ENCODE data around the gene LARP6. TPM values are rescaled to one million over a fixed set of nuclear protein-coding genes. Genes with fewer than 3 reads are reported as not detected.

Gene LARP6
- total and polyA plus RNA-seq, 2 of the 13 experiments (the other 11 are each of a cell fraction or from before 2014, with no cell fraction given) = 2.9 to 8.2 TPM

DNA sequence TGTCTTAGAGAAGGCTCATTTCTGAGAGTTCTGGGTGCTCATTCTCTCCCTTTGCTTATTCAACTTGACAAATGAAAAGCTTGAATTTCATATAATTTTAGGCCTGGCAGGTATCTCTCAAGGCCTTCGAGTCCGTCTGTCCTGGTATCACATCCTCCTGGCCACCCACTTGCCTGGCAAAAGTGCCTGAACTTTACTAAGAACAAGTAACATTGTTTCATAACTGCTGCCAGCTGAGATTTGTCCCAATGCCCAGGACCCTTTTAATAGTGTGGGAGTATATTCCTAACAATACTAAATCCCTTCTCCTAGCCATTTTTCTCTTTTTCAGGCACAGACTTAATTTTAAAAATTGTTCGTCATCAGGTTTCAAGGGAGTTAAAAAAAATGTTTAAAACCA lies 18.1 kb downstream of the LARP6 start:
- Histone ChIP-seq H3K4me2 (ENCODE audit: low read depth, low read length) (no peak overlapping the region), H3K79me2 (ENCODE audit: insufficient read depth, low read length) (no peaks in the 10 kb centered on the region), H3K9ac (ENCODE audit: insufficient read depth, low read depth, low read length) (no peak overlapping the region), H3K4me1 (ENCODE audit: insufficient read depth, low read length) (peaks cover 30% of the 10 kb centered on the region), H3K27ac (ENCODE audit: extremely low read length, insufficient read depth, low read length) (no peak overlapping the region), H4K20me1 (ENCODE audit: insufficient read depth, low read length) (no peaks in the 10 kb centered on the region), H3K36me3 (replicated peaks in 1 of 2; ENCODE audit: control insufficient read depth in 1 of 2, insufficient read depth in 2 of 2, low read length in 2 of 2) (no peaks in the 10 kb centered on the region), H3K27me3 (ENCODE audit: control insufficient read depth in 1 of 2, insufficient read depth in 2 of 2, low read length in 2 of 2) (no peaks in the 10 kb centered on the region), H2AFZ (ENCODE audit: low read length) (no peak overlapping the region), H3K9me3 (ENCODE audit: low read length) (no peaks in the 10 kb centered on the region), H3K4me3 (replicated peaks in 1 of 3; ENCODE audit: insufficient read depth in 1 of 3, low read depth in 2 of 3, low read length in 3 of 3) (no peak overlapping the region)
- DNase-seq (ENCODE audit: low spot score) = no peak
- BruUV-seq (replicated peaks) = no TSS peak
- FAIRE-seq = no peak
- ChIA-PET CTCF (ENCODE audit: low intra/inter-chr PET ratio, low total read pairs) (no interaction called here), POLR2A (interaction anchor here (1.5 to 6.9 kb wide), 2 partner anchors 18 to 24 kb away, joined by 4 to 69 read pairs; partner anchors contain the start of gene LARP6)
- ATAC-seq = no peak
- in situ Hi-C loops (cut with HindIII; ENCODE audit: extremely low pct_ligation_motif_present, low pct_unique_long_range_greater_than_20kb) (no loop called here), intact Hi-C loops (cut with micrococcal nuclease; ENCODE audit: unreplicated experiment) (no loop called here)
- TF ChIP-seq HES4 (CRISPR knock-in tag; IDR thresholded peaks at IDR 0.05; ENCODE audit: borderline replicate concordance) (no peak), ZNF224 (CRISPR knock-in tag; IDR thresholded peaks at IDR 0.05) (no peak), SPEN (CRISPR knock-in tag; IDR thresholded peaks at IDR 0.05; ENCODE audit: low read depth) (no peak), ZNF614 (CRISPR knock-in tag; IDR thresholded peaks at IDR 0.05; ENCODE audit: borderline replicate concordance) (no peak), NCOR1 (IDR thresholded peaks at IDR 0.05; ENCODE audit: borderline replicate concordance, low read length) (no peak)
- TF ChIP-seq, protein P1, sequence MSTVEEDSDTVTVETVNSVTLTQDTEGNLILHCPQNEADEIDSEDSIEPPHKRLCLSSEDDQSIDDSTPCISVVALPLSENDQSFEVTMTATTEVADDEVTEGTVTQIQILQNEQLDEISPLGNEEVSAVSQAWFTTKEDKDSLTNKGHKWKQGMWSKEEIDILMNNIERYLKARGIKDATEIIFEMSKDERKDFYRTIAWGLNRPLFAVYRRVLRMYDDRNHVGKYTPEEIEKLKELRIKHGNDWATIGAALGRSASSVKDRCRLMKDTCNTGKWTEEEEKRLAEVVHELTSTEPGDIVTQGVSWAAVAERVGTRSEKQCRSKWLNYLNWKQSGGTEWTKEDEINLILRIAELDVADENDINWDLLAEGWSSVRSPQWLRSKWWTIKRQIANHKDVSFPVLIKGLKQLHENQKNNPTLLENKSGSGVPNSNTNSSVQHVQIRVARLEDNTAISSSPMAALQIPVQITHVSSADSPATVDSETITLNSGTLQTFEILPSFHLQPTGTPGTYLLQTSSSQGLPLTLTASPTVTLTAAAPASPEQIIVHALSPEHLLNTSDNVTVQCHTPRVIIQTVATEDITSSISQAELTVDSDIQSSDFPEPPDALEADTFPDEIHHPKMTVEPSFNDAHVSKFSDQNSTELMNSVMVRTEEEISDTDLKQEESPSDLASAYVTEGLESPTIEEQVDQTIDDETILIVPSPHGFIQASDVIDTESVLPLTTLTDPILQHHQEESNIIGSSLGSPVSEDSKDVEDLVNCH (CRISPR knock-in tag; IDR thresholded peaks at IDR 0.05) = no peak
- 93% methylated on average over 3 of the region's 3 CpGs for WGBS (ENCODE audit: low lambda C conversion rate)

DNA sequence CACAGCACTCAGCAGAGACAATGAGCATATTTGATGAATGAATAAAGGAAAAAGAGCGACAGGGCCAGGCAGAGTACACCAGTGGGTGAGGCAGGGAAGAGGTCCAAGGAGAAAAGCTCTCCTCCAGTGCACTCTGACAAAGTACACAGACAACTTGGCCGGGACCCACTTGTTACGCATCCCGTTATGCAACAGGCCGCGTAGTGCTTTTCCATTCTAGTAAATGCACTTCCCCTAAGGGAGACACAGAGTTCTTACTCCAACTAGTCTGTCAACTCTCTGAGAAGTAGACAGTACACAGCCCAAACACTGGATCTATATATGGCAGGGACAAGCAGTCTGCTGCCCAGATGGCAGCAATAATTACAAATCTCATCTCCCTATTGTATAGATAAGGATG lies 18.5 kb downstream of the LARP6 start:
- H3K9ac ChIP-seq (ENCODE audit: insufficient read depth, low read depth, low read length) = no peak overlapping the region
- WGBS (ENCODE audit: low lambda C conversion rate) = 89% methylated on average over 6 of the region's 6 CpGs
- H3K27me3 ChIP-seq (ENCODE audit: control insufficient read depth in 1 of 2, insufficient read depth in 2 of 2, low read length in 2 of 2) = no peaks in the 10 kb centered on the region
- ChIA-PET POLR2A (interaction anchor here (1.5 to 6.9 kb wide), 3 partner anchors 19 to 56 kb away, joined by 4 to 69 read pairs (median 7); partner anchors contain the start of genes LARP6 and THAP10), CTCF (ENCODE audit: low intra/inter-chr PET ratio, low total read pairs) (no interaction called here)
- no peak overlapping the region for H2AFZ ChIP-seq (ENCODE audit: low read length)
- intact Hi-C loops (cut with micrococcal nuclease; ENCODE audit: unreplicated experiment) (no loop called here), in situ Hi-C loops (cut with HindIII; ENCODE audit: extremely low pct_ligation_motif_present, low pct_unique_long_range_greater_than_20kb) (no loop called here)
- DNase-seq (ENCODE audit: low spot score) (no peak), FAIRE-seq (no peak), ATAC-seq (no peak)
- no peak overlapping the region for H3K4me3 ChIP-seq (replicated peaks in 1 of 3; ENCODE audit: insufficient read depth in 1 of 3, low read depth in 2 of 3, low read length in 3 of 3)
- H4K20me1 ChIP-seq (ENCODE audit: insufficient read depth, low read length) = no peaks in the 10 kb centered on the region
- no peak overlapping the region for H3K4me2 ChIP-seq (ENCODE audit: low read depth, low read length)
- H3K27ac ChIP-seq (ENCODE audit: extremely low read length, insufficient read depth, low read length) = no peak overlapping the region
- H3K9me3 ChIP-seq (ENCODE audit: low read length) = no peaks in the 10 kb centered on the region
- no peaks in the 10 kb centered on the region for H3K36me3 ChIP-seq (replicated peaks in 1 of 2; ENCODE audit: control insufficient read depth in 1 of 2, insufficient read depth in 2 of 2, low read length in 2 of 2)
- peaks cover 34% of the 10 kb centered on the region for H3K4me1 ChIP-seq (ENCODE audit: insufficient read depth, low read length)
- no TSS peak for BruUV-seq (replicated peaks)
- H3K79me2 ChIP-seq (ENCODE audit: insufficient read depth, low read length) = no peaks in the 10 kb centered on the region
- TF ChIP-seq, protein P2, sequence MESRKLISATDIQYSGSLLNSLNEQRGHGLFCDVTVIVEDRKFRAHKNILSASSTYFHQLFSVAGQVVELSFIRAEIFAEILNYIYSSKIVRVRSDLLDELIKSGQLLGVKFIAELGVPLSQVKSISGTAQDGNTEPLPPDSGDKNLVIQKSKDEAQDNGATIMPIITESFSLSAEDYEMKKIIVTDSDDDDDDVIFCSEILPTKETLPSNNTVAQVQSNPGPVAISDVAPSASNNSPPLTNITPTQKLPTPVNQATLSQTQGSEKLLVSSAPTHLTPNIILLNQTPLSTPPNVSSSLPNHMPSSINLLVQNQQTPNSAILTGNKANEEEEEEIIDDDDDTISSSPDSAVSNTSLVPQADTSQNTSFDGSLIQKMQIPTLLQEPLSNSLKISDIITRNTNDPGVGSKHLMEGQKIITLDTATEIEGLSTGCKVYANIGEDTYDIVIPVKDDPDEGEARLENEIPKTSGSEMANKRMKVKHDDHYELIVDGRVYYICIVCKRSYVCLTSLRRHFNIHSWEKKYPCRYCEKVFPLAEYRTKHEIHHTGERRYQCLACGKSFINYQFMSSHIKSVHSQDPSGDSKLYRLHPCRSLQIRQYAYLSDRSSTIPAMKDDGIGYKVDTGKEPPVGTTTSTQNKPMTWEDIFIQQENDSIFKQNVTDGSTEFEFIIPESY (CRISPR knock-in tag; IDR thresholded peaks at IDR 0.05) = peak; percentile 39; the same call in 1 of the 2 replicates
- TF ChIP-seq KLF12 (CRISPR knock-in tag; IDR thresholded peaks at IDR 0.05; ENCODE audit: borderline replicate concordance) = no peak
- no peak for TF ChIP-seq ZSCAN9 (CRISPR knock-in tag; IDR thresholded peaks at IDR 0.05; ENCODE audit: borderline replicate concordance)
- peak; percentile 97 for TF ChIP-seq RBAK (CRISPR knock-in tag; IDR thresholded peaks at IDR 0.05)
- TF ChIP-seq KMT2A (CRISPR knock-in tag; IDR thresholded peaks at IDR 0.05) = no peak
- no peak for TF ChIP-seq ZNF30 (CRISPR knock-in tag; IDR thresholded peaks at IDR 0.05)
- no peak for TF ChIP-seq ZNF136 (CRISPR knock-in tag; IDR thresholded peaks at IDR 0.05; ENCODE audit: low read depth)
- TF ChIP-seq NFATC3 (CRISPR knock-in tag; IDR thresholded peaks at IDR 0.05) = no peak
